HG02938 (cell line): Measurements from ENCODE around the gene GSTT2.

ENCODE experiments used
- ATAC-seq: cut with Tn5 transposase; IDR thresholded peaks from one replicate; pipeline ENCODE4 v1.9.1; 2021; ENCODE audit warnings: mild to moderate bottlenecking, moderate library complexity; ENCODE audit not compliant: unreplicated experiment

GSTT2 gene

DNA sequence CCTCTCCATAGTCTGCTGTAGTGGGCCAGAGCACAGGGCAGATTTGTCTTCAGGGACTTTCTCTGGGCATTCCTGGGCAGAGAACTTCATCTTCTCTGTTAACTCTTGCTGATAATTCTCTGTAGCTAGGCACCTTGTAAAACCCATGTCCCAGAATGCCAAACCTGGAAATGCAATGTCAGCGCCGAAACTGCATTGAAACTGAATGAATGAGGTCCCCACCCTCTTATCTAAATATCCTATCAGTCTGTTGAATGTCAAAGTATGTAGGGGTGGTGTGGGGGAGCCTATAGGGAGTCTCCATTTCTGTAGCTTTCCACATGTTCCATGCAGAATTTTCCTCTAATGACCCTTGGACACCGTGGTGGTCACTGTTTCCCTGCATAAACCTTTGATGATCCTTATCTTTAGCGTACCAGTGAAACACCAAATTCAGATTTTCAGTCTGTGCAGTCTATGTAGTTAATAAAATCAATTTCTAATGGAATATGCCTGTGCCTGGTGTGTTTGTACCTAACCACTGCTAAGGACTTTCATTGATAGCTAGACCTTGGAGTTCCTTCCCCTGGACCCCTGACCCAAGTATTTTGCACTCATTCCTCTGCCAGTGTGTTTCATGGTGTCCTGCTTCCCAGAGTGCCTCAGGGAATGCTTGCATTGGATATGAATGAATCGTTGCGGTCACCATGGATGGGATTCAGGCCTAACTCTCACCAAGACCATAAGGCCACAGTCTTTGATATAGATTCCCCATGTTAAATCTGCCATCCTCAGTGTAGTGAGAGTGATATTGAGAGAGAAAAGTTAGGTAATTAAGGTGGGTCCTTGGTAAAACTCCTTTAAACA, 28.7 kb downstream of the GSTT2 start:
- no peak for ATAC-seq

- no peak for ATAC-seq
Observed at GRCh38 chr22:24009227-24010017, 29.5 kb downstream of the GSTT2 start.

GRCh38 chr22:24010018-24010391, 30.1 kb downstream of the GSTT2 start:
- no peak for ATAC-seq

GRCh38 chr22:24011735-24012068, 31.8 kb downstream of the GSTT2 start:
- no peak for ATAC-seq

- no peak for ATAC-seq
Observed at GRCh38 chr22:24016156-24016555, 36.2 kb downstream of the GSTT2 start.

DNA sequence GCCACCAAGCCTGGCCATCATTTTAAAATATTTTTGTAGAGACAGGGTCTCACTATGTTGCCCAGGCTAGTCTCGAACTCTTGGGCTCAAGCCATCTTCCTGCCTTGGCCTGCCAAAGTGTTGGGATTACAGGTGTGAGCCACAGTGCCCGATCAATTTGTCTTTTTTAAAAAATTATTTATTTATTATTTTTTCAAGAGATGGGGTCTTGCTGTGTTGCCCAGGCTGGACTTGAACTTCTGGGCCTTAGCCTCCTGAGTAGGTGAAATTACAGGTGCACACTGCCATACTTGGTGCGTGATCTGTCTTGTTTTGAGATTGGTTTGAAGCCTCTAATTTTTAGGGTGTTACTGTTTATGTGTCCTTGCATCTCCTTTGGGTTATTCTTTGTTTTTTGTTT, 41.4 kb downstream of the GSTT2 start:
- ATAC-seq: no peak

DNA sequence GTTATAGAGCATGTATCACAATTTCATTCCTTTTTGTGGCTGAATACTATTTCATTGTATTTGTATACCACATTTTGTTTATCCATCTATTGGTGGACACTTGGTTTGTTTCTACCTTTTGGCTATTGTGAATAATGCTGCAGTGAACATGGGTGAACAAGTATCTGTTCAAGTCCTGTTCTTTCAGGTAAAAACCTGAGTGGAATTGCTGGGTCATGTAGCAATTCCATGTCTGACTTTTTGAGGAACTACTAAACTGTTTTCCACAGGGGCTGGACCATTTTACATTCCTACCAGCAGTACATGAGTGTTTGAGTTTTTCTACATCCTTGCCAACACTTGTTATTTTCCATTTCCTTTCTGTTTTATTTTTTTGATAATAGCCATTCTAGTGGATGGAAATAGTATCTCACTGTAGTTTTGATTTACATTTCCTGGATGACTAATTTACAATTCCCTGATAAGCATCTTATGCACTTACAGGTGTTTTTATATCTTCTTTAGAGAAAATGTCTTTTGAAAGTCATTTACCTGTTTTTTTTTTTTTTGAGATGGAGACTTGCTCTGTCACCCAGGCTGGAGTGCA, 43.4 kb downstream of the GSTT2 start:
- no peak for ATAC-seq

GRCh38 chr22:24024354-24024753, 44.4 kb downstream of the GSTT2 start:
- no peak for ATAC-seq

DNA sequence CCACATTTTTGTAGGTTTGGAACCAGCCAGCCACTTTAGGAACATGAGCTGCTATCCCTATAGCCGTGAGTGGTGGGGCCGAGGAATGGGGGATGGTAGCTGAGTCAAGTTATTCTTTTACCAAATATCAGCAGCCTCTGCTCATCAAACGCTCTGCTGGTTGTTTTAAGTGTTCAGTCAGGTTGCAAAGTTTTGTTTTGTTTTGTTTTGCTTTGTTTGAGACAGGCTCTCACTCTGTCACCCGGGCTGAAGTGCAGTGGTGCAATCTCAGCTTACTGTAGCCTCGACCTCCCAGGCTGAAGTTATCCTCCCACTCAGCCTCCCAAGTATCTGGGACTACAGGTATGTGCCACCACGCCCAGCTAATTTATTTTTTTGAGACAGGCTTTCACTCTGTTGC, 45.5 kb downstream of the GSTT2 start:
- ATAC-seq: no peak

- ATAC-seq: no peak
Observed at GRCh38 chr22:24026056-24026455, 46.1 kb downstream of the GSTT2 start.

DNA sequence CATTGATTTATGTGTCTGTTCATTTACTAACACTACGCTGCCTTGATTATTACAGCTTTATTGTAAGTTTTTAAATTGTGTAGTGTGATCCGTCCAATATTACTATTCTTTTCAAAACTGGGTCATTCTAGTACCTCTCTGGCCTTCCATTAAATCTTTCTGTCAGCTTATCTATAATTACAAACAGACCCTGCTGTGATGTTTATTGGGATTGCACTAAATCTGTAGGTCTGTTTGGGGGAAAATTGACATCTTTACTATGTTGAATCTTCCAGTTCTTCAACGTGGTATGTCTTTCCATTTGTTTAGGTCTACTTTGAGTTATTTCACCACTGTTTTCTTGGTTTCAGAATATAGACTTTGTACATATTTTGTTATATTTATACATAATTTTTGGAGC, 46.8 kb downstream of the GSTT2 start:
- ATAC-seq: no peak

GRCh38 chr22:24027389-24027975, 47.5 kb downstream of the GSTT2 start:
- no peak for ATAC-seq

DNA sequence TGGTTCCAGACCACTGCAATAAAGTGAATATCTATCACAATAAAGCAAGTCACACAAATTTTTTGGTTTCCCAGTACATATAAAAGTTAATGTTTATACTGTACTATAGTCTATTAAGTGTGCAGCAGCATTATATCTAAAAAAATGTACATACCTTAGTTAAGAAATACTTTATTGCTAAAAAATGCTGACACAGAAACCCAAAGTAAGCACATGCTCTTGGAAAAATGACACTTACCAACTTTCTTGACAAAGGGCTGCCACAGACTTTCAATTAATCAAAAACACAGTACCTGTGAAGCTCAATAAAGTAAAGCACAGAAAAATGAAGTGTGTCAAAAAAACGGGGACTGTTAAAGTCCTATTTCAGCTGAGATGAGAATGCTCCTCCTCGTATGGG, 48.1 kb downstream of the GSTT2 start:
- ATAC-seq: no peak

- ATAC-seq: no peak
Observed at GRCh38 chr22:24028533-24028932, 48.6 kb downstream of the GSTT2 start.

DNA sequence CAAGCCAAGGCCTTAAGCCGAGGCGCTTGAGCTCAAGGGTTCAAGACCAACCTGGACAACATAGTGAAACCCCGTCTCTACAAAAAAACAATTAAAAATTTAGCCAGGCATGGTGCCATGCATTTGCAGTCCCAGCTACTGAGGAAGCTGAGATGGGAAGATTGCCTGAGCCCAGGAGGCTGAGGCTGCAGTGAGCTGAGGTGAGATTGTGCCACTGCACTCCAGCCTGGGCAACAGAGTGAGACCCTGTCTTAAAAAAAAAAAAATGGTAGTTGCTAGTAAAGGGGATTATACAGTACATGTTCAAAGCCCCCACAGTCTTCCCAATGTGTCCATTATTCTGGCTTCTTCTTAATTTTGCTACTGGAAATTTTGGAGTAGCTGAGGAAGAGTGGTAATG, 49.4 kb downstream of the GSTT2 start:
- no peak for ATAC-seq

- ATAC-seq: no peak
Observed at GRCh38 chr22:24030186-24030702, 50.3 kb downstream of the GSTT2 start.
